GM21423 (cell line): Measurements from ENCODE around the gene HYCC1.
A peak's percentile ranks its signal among the peaks of the same experiment; 100 is the strongest.

Experiments
- ATAC-seq: cut with Tn5 transposase; IDR thresholded peaks from one replicate; pipeline ENCODE4 v1.9.1; 2021; ENCODE audit warnings: mild to moderate bottlenecking, moderate library complexity; ENCODE audit not compliant: unreplicated experiment

HYCC1 gene

GRCh38 chr7:23017309-23017708 lies 3.4 kb upstream of the HYCC1 start:
- ATAC-seq, result no peak

GRCh38 chr7:23016345-23017253 lies 2.7 kb upstream of the HYCC1 start:
- ATAC-seq, result no peak

- no peak for ATAC-seq
Observed at GRCh38 chr7:23014681-23015080, 751 bp upstream of the HYCC1 start.

GRCh38 chr7:23012908-23013714 lies 819 bp downstream of the HYCC1 start:
- ATAC-seq, result peak; percentile 6

GRCh38 chr7:23012186-23012585 lies 1.7 kb downstream of the HYCC1 start:
- no peak for ATAC-seq

- ATAC-seq, result no peak
Observed at GRCh38 chr7:23011222-23011924, 2.6 kb downstream of the HYCC1 start.

GRCh38 chr7:23009303-23009702 lies 4.6 kb downstream of the HYCC1 start:
- ATAC-seq, result no peak

- ATAC-seq, result no peak
Observed at GRCh38 chr7:23004247-23004520, 9.7 kb downstream of the HYCC1 start.

GRCh38 chr7:23003505-23004246 lies 10.3 kb downstream of the HYCC1 start:
- ATAC-seq, result no peak

- no peak for ATAC-seq
Observed at GRCh38 chr7:23002698-23003097, 11.2 kb downstream of the HYCC1 start.

GRCh38 chr7:23001610-23002009 lies 12.3 kb downstream of the HYCC1 start:
- no peak for ATAC-seq

GRCh38 chr7:23000597-23001360 lies 13.2 kb downstream of the HYCC1 start:
- ATAC-seq, result no peak

GRCh38 chr7:22998519-22998896 lies 15.4 kb downstream of the HYCC1 start:
- no peak for ATAC-seq

GRCh38 chr7:22997871-22998518 lies 15.9 kb downstream of the HYCC1 start:
- ATAC-seq, result no peak

GRCh38 chr7:22996470-22996869 lies 17.5 kb downstream of the HYCC1 start:
- ATAC-seq, result peak; percentile 33

GRCh38 chr7:22995011-22995410 lies 18.9 kb downstream of the HYCC1 start:
- ATAC-seq, result no peak

GRCh38 chr7:22992874-22993840 lies 20.8 kb downstream of the HYCC1 start:
- ATAC-seq, result peak; percentile 83

GRCh38 chr7:22990588-22990949 lies 23.4 kb downstream of the HYCC1 start:
- ATAC-seq, result no peak
